DMS 273 (cell line): ENCODE data around the gene POLR1F.
"Not testable (repeated sequence)": the region's sequence is repeated elsewhere in the genome, so short reads cannot be mapped to it uniquely, and the experiment has no call there.

Source experiments
- DNase-seq: peaks from one replicate; lab custom pipeline; 2025; ENCODE audit not compliant: unreplicated experiment; lab: John Stamatoyannopoulos, UW

Gene POLR1F

GRCh38 chr7:19708397-19709248, at the start of gene POLR1F:
TSS of gene POLR1F (minus strand) at chr7:19709037. CDS start at chr7:19709016, 21 bp downstream.
- DNase-seq = peak; percentile 99

- peak; percentile 80 for DNase-seq
These were observed 45.8 kb upstream of the POLR1F start for GRCh38 chr7:19754521-19755116.

- no peak for DNase-seq
These were observed 43.2 kb upstream of the POLR1F start for GRCh38 chr7:19752020-19752419.

- DNase-seq = no peak
These were observed 40.8 kb upstream of the POLR1F start for GRCh38 chr7:19749658-19750057.

GRCh38 chr7:19747740-19748339, 39.0 kb upstream of the POLR1F start:
- peak; percentile 77 for DNase-seq

- no peak for DNase-seq
These were observed 35.2 kb upstream of the POLR1F start for GRCh38 chr7:19744075-19744474.

GRCh38 chr7:19728716-19729115, 19.9 kb upstream of the POLR1F start:
- no peak for DNase-seq

GRCh38 chr7:19725770-19726169, 16.9 kb upstream of the POLR1F start:
- DNase-seq = no peak

GRCh38 chr7:19715499-19715898, 6.7 kb upstream of the POLR1F start:
- no peak for DNase-seq

- DNase-seq = peak; percentile 73
These were observed 4.8 kb upstream of the POLR1F start for GRCh38 chr7:19713676-19714075.

- no peak for DNase-seq
These were observed 377 bp upstream of the POLR1F start for GRCh38 chr7:19709249-19709578.

- DNase-seq = no peak
These were observed 1.6 kb downstream of the POLR1F start for GRCh38 chr7:19707240-19707639.

- DNase-seq = no peak
These were observed 3.2 kb downstream of the POLR1F start for GRCh38 chr7:19705663-19706062.

- DNase-seq = no peak
These were observed 7.4 kb downstream of the POLR1F start for GRCh38 chr7:19701471-19701870.

- no peak for DNase-seq
These were observed 7.9 kb downstream of the POLR1F start for GRCh38 chr7:19700936-19701335.

GRCh38 chr7:19698331-19698730, 10.5 kb downstream of the POLR1F start:
- no peak for DNase-seq

GRCh38 chr7:19696926-19697325, 11.9 kb downstream of the POLR1F start:
- no peak for DNase-seq

- no peak for DNase-seq
These were observed 16.6 kb downstream of the POLR1F start for GRCh38 chr7:19692111-19692828.

GRCh38 chr7:19690736-19691135, 18.1 kb downstream of the POLR1F start:
- no peak for DNase-seq

GRCh38 chr7:19689130-19689529, 19.7 kb downstream of the POLR1F start:
- DNase-seq = not testable (repeated sequence)

GRCh38 chr7:19681596-19681995, 27.2 kb downstream of the POLR1F start:
- no peak for DNase-seq

- no peak for DNase-seq
These were observed 31.7 kb downstream of the POLR1F start for GRCh38 chr7:19677180-19677579.
